GM18499 (cell line): ENCODE data around the gene TBC1D3B.
"Not testable (repeated sequence)": the region's sequence is repeated elsewhere in the genome, so short reads cannot be mapped to it uniquely, and the experiment has no call there.

Experiments
- ATAC-seq: cut with Tn5 transposase; IDR thresholded peaks from one replicate; pipeline ENCODE4 v1.9.1; 2021; ENCODE audit warnings: moderate number of reproducible peaks; ENCODE audit not compliant: insufficient read depth, unreplicated experiment

Gene TBC1D3B

DNA sequence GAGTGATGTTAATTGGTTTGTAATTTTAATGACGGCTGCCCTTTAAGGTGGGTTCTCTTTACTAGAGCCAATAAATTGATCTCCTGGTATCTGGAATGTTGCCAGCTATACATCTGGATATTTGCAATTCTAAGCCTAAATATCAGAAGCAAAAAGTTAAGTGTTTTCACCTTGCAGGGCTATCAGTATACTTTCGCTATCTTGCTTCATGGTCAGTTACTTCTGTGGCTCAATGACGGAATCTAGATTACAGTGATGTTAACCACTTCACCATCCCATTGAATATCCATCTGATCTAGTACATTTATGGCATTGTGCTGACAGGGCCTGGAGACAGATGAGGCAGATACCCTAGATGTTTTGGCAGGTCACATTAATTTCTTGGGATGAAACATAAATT is 44.5 kb downstream of the TBC1D3B start:
- no peak for ATAC-seq

DNA sequence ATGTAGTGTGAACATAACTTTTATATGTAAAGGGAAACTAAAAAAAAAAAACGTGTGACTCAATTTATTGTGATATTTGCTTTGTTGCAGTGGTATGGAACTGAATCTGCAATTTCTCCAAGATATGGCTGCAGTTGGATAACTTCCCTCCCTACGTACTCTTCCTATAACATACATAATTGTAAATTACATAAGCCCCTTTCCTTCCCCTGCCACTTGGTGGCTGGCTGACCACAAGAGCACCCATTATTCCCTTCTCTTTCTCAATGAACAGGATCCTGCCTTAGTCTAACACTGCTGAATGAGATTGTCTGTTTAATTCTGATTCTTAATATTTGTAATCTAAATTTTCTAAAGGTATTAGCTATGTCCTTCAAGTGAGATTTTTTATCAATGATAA is 45.0 kb downstream of the TBC1D3B start:
- no peak for ATAC-seq

DNA sequence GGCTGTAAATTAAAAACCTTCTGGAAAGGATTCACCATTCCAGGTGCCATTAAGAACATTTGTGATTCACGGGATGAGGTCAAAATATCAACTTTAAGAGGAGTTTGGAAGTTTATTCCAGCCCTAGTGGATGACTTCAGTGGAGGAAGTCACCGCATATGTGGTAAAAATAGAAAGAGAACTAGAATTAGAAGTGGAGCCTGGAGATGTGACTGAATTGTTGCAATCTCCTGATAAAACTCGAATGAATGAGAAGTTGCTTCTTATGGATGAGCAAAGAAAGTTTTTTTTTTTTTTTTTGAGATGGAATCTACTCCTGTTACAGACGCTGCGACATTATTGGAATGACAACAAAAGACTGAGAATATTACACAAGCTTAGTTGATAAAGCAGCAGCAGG is 46.1 kb downstream of the TBC1D3B start:
- no peak for ATAC-seq

DNA sequence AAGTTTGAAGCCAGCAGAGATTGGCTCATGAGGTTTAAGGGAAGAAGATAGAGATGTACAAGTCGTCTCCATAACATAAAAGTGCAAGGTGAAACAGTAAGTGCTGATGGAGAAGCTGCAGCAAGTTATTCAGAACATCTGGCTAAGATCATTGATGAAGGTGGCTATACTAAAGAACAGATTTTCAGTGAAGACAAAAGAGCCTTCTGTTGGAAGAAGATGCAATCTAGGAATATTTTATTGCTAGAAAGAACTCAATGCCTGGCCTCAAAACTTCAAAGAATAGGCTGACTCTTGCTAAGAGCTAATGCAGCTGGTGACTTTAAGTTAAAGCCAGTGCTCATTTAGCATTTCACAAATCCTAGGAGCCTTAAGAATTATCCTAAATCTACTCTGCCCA is 46.8 kb downstream of the TBC1D3B start:
- ATAC-seq = no peak

DNA sequence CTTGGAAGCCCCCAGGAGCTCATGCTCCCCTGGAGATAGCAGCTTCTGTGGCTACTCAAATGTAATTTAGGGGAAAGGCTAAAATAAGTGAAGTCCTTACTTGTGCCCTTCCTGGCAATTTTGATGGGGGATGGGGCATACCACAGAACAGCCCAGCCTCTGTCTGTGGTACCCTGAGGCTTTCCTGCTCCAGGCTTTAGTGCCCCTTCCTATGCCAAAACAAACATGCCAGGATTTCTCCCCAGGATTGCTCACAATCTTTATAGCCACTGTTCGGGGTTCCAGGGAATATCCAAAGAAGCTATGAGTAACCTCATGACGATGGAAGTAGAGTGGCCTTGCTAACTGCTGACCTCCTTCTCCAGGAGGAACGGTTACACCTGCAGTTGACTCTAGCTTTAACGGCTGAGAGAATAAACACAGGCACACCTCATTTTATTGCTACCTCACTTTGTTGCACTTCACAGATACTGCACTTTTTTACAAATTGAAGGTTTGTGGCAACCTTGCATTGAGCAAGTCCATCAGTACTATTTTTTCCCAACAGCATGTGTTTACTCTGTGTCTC is 47.9 kb downstream of the TBC1D3B start:
- ATAC-seq = no peak

DNA sequence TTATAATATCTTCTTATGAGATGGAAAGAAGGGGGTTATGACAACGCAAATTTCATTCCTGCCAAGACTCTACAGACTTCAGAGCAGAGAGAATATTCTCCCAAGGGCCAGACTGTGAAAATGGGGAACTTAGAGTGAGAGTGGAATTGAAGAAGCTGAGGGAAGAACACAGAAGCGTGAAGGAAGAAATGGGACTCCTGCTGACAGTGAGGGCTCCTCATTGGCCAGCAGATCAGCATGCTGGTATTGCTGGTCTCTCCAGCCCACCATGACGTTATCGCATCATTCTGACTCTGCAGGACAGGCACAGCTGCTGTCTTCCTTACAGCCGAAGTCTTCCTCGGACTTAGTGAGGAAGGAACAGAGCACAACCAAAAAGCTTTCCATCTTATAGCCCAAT is 48.5 kb downstream of the TBC1D3B start:
- ATAC-seq = no peak

DNA sequence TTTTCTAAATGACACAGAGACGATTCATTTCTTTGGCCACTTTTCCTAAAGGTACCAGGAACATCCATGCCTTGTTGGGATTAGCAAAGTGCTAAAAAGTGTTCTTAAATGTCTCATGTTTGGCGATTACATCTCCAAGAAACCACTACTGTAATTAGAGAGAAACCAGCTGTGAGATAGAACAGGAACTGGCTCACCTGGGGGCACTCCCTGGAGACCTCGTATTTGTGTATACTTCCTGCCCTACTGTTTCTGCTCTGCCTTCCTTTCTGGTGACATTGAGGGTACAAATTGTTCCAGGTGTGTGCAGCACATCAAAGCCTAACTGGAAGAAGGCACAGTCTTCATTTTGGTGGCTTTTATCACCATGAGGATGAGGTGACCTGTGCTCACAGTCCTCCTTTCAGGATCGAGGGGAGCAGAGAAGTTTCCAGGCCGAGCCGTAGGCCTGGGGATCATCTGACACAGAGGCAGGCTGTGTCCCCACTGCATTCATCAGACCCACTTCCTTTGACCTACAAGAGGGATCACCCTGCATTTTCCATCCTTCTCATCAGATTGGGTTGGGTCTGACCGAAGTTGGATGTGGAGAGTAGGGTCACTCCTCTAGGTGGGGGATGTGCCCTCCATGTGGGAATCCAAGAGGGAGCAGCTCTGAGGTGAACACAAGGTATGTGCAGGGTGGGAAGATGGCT is 49.1 kb downstream of the TBC1D3B start:
- ATAC-seq = no peak

DNA sequence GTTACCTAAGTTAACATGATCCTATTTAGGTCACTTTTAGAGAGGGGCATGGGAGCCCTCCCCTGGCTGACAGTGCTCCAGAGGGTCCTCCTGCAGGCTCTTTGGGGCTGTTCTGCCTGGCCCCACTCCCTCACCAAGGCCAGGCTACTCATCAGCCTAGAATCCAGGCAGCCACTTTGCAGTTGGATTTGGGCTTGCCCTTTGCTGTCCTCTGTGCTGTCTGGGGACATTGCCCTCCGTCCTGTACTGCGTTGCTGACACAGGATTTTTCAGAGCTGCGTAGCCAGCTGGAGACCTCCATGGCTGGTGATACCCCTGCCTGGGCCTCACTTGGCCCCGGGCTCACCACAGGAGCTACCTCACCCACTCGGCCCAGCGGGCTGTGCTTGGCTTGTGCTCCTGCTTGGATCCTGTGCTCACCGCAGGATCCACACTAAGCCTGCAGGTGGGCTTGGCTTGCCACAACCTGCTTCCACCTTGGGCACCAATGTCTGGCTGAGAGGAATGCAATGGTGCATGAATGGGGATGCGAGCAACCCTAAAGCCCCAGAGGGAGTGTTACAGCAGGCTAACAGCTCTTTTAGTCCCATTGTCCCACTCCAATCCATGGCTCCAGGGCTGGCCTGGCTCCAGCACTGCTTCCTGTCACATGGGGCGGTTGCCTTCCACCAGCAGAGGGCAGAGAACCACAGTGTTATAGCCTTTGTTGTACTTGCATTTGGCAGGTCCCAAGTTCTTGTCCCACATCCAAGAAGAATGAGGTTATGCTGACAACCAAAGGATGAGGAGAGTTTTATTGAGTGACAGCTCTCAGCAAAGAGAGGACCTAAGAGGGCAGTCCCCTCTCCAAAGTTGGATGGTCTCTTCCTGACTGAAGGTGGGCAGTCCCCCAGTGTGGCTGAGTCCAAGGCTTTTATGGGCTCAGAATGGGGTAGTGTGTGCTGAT is 51.3 kb downstream of the TBC1D3B start:
- no peak for ATAC-seq

DNA sequence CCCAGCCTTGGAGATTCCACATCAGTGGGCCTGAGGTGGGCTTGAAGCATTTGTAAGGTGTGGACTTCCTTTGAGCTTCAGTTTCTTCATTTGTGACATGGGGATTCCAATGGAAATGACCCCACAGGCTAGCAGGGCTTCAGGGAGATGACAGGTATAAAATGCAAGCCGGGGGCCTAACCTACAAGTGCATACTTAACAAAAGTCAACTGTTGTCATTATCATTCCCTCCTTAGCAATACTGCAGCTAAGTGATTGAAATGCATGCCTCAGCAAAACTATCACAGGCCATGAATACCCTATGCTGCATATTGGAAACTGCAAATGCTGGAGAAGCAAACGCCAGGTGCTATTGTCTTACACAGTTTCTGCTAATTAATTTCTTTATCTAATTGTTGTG is 53.0 kb downstream of the TBC1D3B start:
- no peak for ATAC-seq

DNA sequence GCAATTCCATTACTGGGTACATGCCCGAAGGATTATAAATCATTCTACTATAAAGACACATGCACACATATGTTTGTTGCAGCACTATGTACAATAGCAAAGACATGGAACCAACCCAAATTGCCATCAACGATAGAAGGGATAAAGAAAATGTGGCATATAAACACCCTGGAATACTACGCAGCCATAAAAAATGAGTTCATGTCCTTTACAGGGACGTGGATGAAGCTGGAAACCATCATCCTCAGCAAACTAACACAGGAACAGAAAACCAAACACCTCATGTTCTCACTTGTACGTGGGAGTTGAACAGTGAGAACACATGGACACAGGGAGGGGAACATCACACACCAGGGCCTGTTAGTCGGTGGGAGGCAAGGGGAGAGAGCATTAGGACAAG is 55.3 kb downstream of the TBC1D3B start:
- ATAC-seq = not testable (repeated sequence)

DNA sequence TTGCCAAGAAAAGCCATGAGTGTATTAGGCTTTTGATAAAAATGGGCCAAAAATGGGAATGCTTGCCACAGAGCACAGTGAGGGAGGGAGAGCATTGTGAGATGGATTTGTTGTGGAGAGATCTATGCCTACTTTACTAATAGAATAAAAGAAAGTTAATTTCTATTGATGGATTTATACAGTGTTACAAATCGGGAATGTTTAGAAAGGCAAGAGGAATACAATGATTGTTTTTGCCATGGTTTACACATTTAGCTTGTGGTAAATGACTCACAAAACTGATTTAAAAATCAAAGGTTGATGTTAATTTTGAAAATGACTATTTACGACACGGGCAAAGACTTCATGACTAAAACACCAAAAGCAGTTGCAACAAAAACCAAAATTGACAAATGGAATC is 56.2 kb downstream of the TBC1D3B start:
- ATAC-seq = no peak

DNA sequence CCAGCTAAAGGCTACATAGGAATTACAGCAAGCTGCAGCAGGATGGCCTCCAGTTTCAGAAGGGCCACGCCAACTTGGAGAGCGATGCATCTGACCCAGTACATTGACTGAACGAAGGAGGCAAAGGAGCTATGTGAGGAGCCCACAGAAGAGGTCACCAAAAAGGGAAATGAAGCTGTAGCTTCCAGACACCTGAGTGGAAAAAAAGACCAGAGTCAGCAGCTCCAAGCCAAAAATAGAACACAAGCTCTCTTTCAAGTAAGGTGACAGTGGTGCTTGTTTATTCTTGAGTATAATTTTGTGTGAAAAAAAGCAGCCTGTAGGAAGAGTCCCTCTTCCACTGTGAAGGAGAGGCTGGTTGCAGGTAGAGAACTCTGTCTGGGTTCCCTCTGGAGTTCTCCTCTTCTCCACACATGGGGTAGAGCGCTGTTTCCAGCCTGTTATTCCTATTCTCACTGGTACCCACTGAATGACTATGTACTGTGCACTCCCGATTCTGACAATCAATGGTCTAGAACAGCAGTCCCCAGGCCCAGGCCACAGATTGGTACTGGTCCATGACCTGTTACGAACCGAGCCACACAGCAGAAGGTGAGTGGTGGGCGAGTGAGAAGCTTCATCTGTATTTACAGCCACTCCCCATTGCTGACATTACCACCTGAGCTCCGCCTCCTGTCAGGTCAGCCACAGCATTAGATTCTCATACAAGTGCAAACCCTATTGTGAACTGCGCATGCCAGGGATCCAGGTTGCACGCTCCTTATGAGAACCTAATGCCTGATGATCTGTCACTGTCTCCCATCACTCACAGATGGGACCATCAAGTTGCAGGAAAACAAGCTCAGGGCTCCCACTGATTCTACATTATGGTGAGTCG is 57.7 kb downstream of the TBC1D3B start:
- ATAC-seq = no peak

DNA sequence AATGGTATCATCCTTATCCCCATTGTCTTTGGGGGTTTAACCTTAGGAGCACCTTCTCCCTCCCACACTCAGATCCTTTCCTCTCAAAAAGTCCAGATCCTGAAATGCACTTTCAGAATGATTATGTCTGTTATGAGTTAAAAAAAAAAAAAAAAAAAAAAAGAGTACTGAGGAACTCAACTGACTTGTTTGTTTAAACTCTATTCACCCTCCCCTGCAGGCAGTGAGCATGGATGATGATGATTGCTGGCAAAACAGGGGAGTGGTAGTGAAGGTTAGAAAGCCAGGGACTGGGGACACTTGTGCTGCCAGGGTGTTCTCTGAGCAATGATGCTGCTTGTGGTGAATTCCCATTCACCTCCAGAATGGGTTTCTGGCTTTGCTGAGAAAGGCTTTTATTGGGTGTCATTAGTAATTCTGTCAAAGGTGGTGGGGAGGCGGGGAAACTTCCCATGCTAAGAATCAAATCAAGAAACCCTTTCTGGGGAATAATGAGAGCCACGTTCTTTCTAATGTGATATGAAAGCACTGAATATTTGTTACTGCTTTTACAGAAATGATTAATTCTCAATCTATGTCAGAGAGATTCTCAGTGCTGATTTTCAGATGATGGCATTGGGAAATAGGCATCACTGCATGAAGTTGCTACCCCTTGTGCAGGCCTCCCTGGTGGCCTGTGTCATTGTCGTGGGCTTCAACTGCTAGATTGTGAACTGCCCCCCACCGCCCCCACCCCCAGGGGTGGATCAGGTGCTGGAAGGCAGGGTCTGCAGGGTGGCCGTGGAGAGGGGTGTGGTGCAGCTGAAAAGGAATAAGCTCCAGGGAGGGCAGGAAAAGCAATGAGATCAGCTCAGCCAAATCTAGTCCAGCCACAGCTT is 58.7 kb downstream of the TBC1D3B start:
- ATAC-seq = no peak
